Activated CD8-positive, alpha-beta memory T cell treated with anti-CD3 and anti-CD28 coated beads for 36 hours (primary cell): Measurements from ENCODE around the gene ZNF862. TPM values are rescaled to one million over a fixed set of nuclear protein-coding genes. Genes with fewer than 3 reads are reported as not detected.
"Not testable (repeated sequence)": the region's sequence is repeated elsewhere in the genome, so short reads cannot be mapped to it uniquely, and the experiment has no call there.

ENCODE experiments used
- CTCF ChIA-PET: fragments of 350-600 bp; sonication (Branson Sonifier 250); formaldehyde crosslinking; loops from one replicate; lab custom pipeline; 2021; ENCODE audit warnings: antibody characterized with exemption; lab: Charles Lee
- POLR2A ChIA-PET: fragments of 350-600 bp; sonication (Branson Sonifier 250); formaldehyde crosslinking; loops from one replicate; lab custom pipeline; 2021; ENCODE audit warnings: antibody characterized with exemption; lab: Charles Lee
- total RNA-seq, 2 experiments: library from RNA; stranded (reverse); gene quantifications; one replicate each; pipeline ENCODE4 v1.2.3, GENCODE V29; 2021

ZNF862 gene
- total RNA-seq, 2 experiments from 2014 or later: 11.0 to 11.1 TPM

DNA sequence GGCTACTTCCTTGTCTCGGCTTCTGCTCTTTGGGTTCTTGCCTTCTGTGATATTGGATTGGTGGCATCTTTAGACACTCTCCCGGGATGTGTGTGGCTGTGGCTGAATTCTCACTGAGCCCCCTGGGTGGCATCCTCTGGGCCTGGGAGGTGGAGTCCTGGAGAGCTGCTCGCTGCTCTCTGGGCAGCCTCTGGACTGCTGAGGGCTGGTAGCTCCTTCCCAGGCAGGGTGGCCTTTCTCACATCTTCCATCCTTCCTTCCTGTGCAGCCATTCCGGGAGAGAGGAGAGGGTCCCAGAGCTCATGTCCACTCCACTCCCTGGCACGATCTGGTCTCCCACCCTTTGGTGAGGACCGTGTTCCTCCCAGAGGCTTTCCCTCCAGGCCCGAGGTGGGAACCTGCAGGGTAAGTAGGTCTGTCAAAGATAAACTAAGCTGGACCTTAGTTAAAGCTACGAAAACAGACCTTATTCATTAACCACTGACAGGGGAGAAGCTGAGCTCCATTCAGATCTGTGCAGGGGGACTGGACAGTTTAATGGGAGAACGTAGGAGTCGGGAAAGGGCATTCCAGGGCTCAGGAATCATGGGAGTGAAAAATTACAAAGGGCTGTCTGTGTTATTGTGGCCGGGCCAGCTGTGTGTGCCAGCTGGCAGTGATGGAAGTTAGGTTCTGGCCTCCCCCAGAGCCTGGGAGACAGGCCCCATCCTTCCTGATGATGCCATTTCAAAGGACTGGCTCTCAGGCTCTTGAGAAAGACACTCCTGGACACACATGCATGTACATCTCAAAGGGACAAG lies 44.3 kb downstream of the ZNF862 start:
- CTCF ChIA-PET: interaction anchor here (0.9 to 1.5 kb wide), 3 partner anchors 11 to 166 kb away, joined by 3 to 4 read pairs (median 3); no protein-coding TSS in a partner anchor
- POLR2A ChIA-PET: interaction anchor here (0.7 kb wide), 1 partner anchor 13 kb away, joined by 3 read pairs; no protein-coding TSS in a partner anchor

GRCh38 chr7:149883048-149883438 lies 44.9 kb downstream of the ZNF862 start:
- CTCF ChIA-PET: interaction anchor here (0.9 to 1.5 kb wide), 3 partner anchors 12 to 165 kb away, joined by 3 to 4 read pairs (median 3); no protein-coding TSS in a partner anchor
- POLR2A ChIA-PET: interaction anchor here (0.7 kb wide), 1 partner anchor 14 kb away, joined by 3 read pairs; no protein-coding TSS in a partner anchor

DNA sequence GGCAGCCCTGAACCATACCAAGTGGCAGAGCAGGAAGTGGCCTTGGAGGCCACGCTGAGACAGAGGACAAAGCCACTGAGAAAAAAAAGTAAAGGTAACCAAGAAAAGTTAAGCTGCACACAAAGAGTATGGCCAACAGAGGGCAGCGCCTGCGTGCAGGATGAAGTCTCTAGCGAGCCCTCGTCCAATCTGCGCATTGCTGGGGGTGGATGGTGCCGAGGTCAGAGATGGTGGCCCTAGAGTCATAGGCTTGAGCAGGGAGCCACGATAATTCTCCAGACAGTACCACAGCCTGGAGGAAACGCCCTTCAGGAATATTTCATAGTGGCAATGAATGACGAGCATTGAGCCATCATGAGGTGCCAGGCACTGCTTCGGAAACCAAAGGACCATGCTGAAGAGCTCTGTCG lies 45.3 kb downstream of the ZNF862 start:
- CTCF ChIA-PET: interaction anchor here (0.9 to 1.5 kb wide), 4 partner anchors 8 to 165 kb away, joined by 3 to 4 read pairs (median 3); no protein-coding TSS in a partner anchor
- POLR2A ChIA-PET: no interaction called here

DNA sequence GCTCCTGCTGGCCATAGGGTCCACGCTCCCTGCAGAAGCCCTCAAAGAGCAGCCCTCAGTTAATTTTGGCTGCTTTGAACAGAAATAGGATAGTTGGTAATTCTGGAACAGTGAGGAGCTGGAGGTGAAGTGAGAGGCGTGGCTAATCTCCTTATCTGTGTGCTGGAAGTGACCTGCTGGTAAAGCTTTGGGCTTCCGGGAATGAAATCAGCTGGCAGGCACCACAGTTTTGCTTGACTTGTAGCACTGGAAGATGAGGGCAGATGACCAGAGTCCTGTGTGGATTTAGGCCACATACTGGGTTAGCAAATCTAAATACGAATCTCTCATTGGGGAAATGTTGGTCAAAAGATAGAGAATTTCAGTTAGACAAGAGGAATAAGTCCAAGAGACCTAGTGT lies 45.8 kb downstream of the ZNF862 start:
- CTCF ChIA-PET: interaction anchor here (1.1 to 1.5 kb wide), 2 partner anchors 9 to 23 kb away, joined by 3 to 4 read pairs; no protein-coding TSS in a partner anchor
- POLR2A ChIA-PET: interaction anchor here (0.6 kb wide), 1 partner anchor 518 kb away, joined by 3 read pairs; no protein-coding TSS in a partner anchor

DNA sequence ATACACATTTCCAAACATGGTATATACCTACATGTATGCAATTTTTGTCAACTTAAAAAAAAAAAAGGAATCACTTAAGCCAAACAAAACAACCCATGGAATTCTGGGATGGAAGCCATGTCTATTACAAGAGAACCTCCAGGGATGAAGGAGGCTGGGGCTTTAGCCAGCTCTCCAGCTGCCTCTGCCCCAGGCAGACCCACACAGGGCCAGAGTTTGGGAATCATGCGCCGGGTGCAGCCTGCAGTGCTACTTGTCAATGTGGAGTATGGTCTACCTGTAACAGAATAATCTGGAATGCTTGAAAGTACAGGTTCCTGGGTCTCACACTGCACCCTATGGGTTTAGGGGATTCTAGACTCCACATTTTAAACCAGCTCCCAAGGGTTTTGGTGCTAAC lies 46.4 kb downstream of the ZNF862 start:
- ChIA-PET CTCF (interaction anchor here (0.5 to 1.1 kb wide), 2 partner anchors 9 to 442 kb away, joined by 3 read pairs; no protein-coding TSS in a partner anchor), POLR2A (interaction anchor here (0.6 kb wide), 1 partner anchor 518 kb away, joined by 3 read pairs; no protein-coding TSS in a partner anchor)

- POLR2A ChIA-PET: no interaction called here
- CTCF ChIA-PET: interaction anchor here (0.5 to 1.2 kb wide), 2 partner anchors 347 to 441 kb away, joined by 3 read pairs; no protein-coding TSS in a partner anchor
Observed at GRCh38 chr7:149885191-149886017, 47.2 kb downstream of the ZNF862 start.

GRCh38 chr7:149886018-149886415 lies 47.8 kb downstream of the ZNF862 start:
- ChIA-PET CTCF (interaction anchor here (1.2 kb wide), 1 partner anchor 348 kb away, joined by 3 read pairs; no protein-coding TSS in a partner anchor), POLR2A (no interaction called here)

- ChIA-PET POLR2A (no interaction called here), CTCF (no interaction called here)
Observed at GRCh38 chr7:149887311-149887710, 49.1 kb downstream of the ZNF862 start.

DNA sequence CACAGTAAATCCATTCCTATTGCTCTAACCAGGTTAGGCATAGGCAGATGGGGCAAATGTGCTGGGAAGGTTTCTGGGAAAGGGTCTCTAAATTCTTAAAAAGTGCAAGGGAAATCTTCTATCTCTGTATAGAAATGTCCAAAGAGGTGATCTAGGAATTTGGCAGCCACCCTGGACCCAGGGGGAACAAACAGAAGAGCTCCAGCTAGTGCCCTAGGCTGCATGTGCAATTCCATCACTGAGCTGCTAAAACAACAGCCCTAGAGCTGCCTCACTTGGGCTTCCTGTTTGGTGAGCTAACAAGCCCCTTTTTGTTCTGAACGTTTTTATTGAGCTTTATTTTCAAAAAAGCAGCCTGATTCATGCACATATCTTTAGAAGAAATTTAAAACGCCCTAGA lies 52.5 kb downstream of the ZNF862 start:
- POLR2A ChIA-PET: not testable (repeated sequence)

GRCh38 chr7:149894957-149895356 lies 56.8 kb downstream of the ZNF862 start:
- POLR2A ChIA-PET, CTCF ChIA-PET: not testable (repeated sequence)

More for the DNA sequence above, 52.5 kb downstream of the ZNF862 start:
- CTCF ChIA-PET: not testable (repeated sequence)

- POLR2A ChIA-PET, CTCF ChIA-PET: not testable (repeated sequence)
Observed at GRCh38 chr7:149907776-149908376, 69.7 kb downstream of the ZNF862 start.

DNA sequence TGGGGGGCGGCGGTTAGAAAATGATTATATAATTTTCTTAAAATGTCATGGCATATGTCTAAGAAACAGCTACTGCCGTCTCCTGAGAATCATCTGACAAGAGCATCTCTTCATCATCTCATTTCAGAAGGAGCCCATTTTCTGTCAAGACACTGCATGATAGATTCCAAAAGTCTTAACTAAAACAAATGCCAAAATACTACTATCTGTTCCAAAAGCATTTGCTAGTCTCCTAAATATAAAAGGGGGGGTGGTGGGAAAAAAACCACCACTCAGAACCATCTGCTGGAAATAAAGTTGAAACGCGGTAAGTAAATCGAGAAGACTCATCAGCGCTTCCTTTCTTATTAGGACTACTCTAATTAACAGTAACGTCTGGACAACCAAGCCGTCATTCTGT lies 72.0 kb downstream of the ZNF862 start:
- CTCF ChIA-PET, POLR2A ChIA-PET: not testable (repeated sequence)

DNA sequence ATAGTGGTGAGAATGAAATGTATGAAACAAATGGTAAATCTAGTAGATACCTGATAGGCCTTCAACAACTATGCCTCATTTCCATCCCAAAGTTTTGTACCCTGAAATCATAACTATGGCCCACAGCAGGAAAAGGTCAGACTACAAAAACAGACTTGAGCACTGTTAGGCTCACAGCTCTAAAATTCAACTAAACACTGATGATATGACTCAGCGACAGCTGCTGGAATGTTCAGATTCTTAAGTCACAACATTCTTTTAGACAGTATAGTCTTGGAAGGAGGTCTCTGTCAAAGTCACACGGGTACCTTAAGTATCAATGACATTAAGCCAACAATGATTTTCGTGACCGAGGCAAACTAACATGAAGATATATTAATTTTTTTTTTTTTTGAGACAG lies 74.0 kb downstream of the ZNF862 start:
- CTCF ChIA-PET, POLR2A ChIA-PET: not testable (repeated sequence)

Other genes with a start within 250 kb of the ZNF862 start
- gene ZNF467, start 64.8 kb upstream of the ZNF862 start, total RNA-seq: not detected
- gene ATP6V0E2, start 35.6 kb downstream of the ZNF862 start, total RNA-seq: 10 to 100 TPM; 66.3 to 69.8 TPM